HCT116 (cell line): ENCODE data around the gene PCNT.

Source experiments
- CEBPB ChIP-seq: IDR thresholded peaks from 2 replicates; pipeline ENCODE4 v1.6.1; 2012; ENCODE audit warnings: low read depth
- CTCF ChIP-seq, 3 experiments: fragments of 200-600 bp in 1 of 3; sonication (generic) in 1 of 3; IDR thresholded peaks in 2 of 3; conservative IDR thresholded peaks in 1 of 3; 2 replicates each; pipeline ENCODE4 v1.5.1; 2012 to 2017; ENCODE audit warnings: low read depth in 2 of 3, low read length in 2 of 3, antibody characterized with exemption in 1 of 3, borderline replicate concordance in 1 of 3, control low read depth in 1 of 3, mild to moderate bottlenecking in 1 of 3, mixed read lengths in 1 of 3, mixed run types in 1 of 3, moderate library complexity in 1 of 3; ENCODE audit not compliant: insufficient read depth in 1 of 3
- EZH2 ChIP-seq: fragments of 200-600 bp; sonication (generic); IDR thresholded peaks from 2 replicates; pipeline ENCODE4 v1.6.1; 2017; ENCODE audit warnings: antibody characterized with exemption, mixed run types
- MAX ChIP-seq: IDR thresholded peaks from 2 replicates; pipeline ENCODE4 v1.6.1; 2012
- POLR2A ChIP-seq: IDR thresholded peaks from 2 replicates; pipeline ENCODE4 v1.7.0; 2011; ENCODE audit warnings: borderline replicate concordance; ENCODE audit not compliant: insufficient read depth, insufficient read length; ENCODE audit errors: extremely low read depth
- POLR2AphosphoS5 ChIP-seq: IDR thresholded peaks from 2 replicates; pipeline ENCODE4 v1.6.1; 2011; ENCODE audit warnings: mild to moderate bottlenecking, low read depth, low read length, moderate library complexity
- RAD21 ChIP-seq: IDR thresholded peaks from 2 replicates; pipeline ENCODE4 v1.6.1; 2012; ENCODE audit warnings: low read depth, mild to moderate bottlenecking
- REST ChIP-seq: IDR thresholded peaks from 2 replicates; pipeline ENCODE4 v1.6.1; 2012; ENCODE audit warnings: low read depth
- SP1 ChIP-seq: IDR thresholded peaks from 2 replicates; pipeline ENCODE4 v1.6.1; 2012; ENCODE audit warnings: low read depth
- YY1 ChIP-seq: IDR thresholded peaks from 2 replicates; pipeline ENCODE4 v1.6.1; 2011; ENCODE audit warnings: low read length, low read depth, moderate library complexity, mild to moderate bottlenecking; ENCODE audit not compliant: insufficient replicate concordance; ENCODE audit errors: extremely low read depth
- ZFX ChIP-seq: fragments of 450-650 bp; IDR thresholded peaks from 2 replicates; pipeline ENCODE4 v1.6.1; 2017
- ZNF274 ChIP-seq: fragments of 200-500 bp; sonication (Bioruptor generic); IDR thresholded peaks from 2 replicates; pipeline ENCODE4 v1.6.1; 2014; ENCODE audit warnings: mild to moderate bottlenecking, low read depth, low read length, inconsistent platforms
- TF ChIP-seq, protein P1 (sequence below): IDR thresholded peaks from 2 replicates; pipeline ENCODE4 v1.6.1; 2012

DNA sequence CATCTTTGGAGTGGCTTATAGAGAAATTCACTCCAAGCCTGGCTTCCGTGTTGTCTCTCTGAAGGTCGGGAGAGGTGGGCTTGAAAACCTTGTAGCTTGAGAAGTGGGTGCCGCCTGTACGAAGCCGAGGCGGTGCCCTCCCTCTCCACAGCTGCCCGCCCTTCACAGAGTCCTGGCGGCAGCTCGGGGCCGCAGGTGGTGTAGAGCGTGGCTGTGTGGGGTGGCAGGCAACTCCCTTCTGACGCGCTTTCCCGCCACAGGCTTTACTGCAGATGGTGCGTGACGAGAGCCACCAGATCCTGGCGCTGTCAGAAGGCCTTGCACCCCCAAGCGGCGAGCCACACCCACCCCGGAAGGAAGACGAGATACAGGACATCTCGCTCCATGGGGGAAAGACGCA lies 101.6 kb downstream of the PCNT start:
- TF ChIP-seq EZH2 (no peak), ZNF274 (no peak), ZFX (no peak), CEBPB (no peak), POLR2AphosphoS5 (no peak), POLR2A (no peak), YY1 (no peak), CTCF (IDR thresholded peaks at IDR 0.05 in 2 of 3, conservative IDR thresholded peaks at IDR 0.05 in 1 of 3; ENCODE audit: borderline replicate concordance in 1 of 3, insufficient read depth in 1 of 3, low read depth in 2 of 3, low read length in 2 of 3) (no peak), MAX (no peak), SP1 (no peak), REST (no peak), RAD21 (no peak)
- TF ChIP-seq, protein P1, sequence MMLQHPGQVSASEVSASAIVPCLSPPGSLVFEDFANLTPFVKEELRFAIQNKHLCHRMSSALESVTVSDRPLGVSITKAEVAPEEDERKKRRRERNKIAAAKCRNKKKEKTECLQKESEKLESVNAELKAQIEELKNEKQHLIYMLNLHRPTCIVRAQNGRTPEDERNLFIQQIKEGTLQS: no peak
